ENCODE results near the gene SERTAD3.

- no peak for TF ChIP-seq SMC3 (IDR thresholded peaks at IDR 0.05; ENCODE audit: low read depth, low read length)
- TF ChIP-seq REST (IDR thresholded peaks at IDR 0.05; ENCODE audit: low read depth, low read length) = no peak
- TF ChIP-seq CTCF (IDR thresholded peaks at IDR 0.05) = no peak
- no peak for TF ChIP-seq SIN3A (IDR thresholded peaks at IDR 0.05; ENCODE audit: borderline replicate concordance, low read depth, low read length)
- no peak for TF ChIP-seq MAX (IDR thresholded peaks at IDR 0.05; ENCODE audit: low read depth)
- no peak for TF ChIP-seq TAF1 (IDR thresholded peaks at IDR 0.05; ENCODE audit: borderline replicate concordance, low read depth, low read length)
- TF ChIP-seq EP300 (IDR thresholded peaks at IDR 0.05; ENCODE audit: borderline replicate concordance in 1 of 2, low read depth in 1 of 2, low read length in 1 of 2) = no peak
- TF ChIP-seq POLR2AphosphoS5 (IDR thresholded peaks at IDR 0.05; ENCODE audit: low read depth, low read length) = no peak
- no peak for TF ChIP-seq NFIC (IDR thresholded peaks at IDR 0.05; ENCODE audit: borderline replicate concordance)
- no peak for TF ChIP-seq RXRA (IDR thresholded peaks at IDR 0.05; ENCODE audit: borderline replicate concordance, low read depth)
- no peak for TF ChIP-seq USF1 (IDR thresholded peaks at IDR 0.05; ENCODE audit: borderline replicate concordance, low read depth)
- TF ChIP-seq EZH2phosphoT487 (IDR thresholded peaks at IDR 0.05; ENCODE audit: borderline replicate concordance, low read depth) = no peak
- no peak for TF ChIP-seq PBX3 (IDR thresholded peaks at IDR 0.05)
- no peak for TF ChIP-seq CHD2 (IDR thresholded peaks at IDR 0.05; ENCODE audit: low read length, partially characterized antibody)
Measured at GRCh38 chr19:40486017-40486416, 41.9 kb upstream of the SERTAD3 start.

All from SK-N-SH (cell line).